HG03159 (cell line): Measurements from ENCODE around the gene LTBP3.

Experiments
- ATAC-seq: cut with Tn5 transposase; IDR thresholded peaks from one replicate; pipeline ENCODE4 v1.9.1; 2021; ENCODE audit warnings: mild to moderate bottlenecking, moderate library complexity; ENCODE audit not compliant: unreplicated experiment

The LTBP3 gene

GRCh38 chr11:65555693-65556231, 2.4 kb downstream of the LTBP3 start:
- no peak for ATAC-seq

DNA sequence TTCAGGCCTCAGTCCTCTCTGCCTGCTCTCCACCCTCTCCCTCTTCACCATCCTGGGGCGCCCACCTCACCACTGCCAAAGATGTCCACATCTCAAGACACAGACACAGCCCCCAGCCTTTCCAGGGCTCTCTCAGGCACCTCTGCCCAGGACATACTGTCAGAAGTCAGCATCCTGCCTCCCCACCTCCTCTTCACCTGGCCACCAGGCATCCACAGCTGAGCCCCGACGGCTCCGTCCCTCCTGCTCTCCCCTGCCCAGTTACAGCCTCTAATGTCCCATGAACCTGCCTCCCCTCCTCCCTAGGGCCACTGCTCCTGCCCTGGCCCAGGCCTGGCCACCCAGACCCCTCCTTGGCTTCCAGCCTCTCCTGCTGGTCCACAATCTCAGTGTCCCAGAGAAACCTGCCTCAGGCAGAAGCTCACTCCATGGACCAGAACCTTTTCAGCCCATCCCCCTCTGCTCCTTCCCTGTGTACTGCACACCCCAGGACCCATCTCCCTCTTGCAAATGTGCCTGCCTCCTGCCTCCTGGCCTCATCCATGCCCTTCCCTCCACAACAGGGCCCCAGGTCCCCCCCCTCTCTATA, 3.2 kb downstream of the LTBP3 start:
- ATAC-seq, result no peak

DNA sequence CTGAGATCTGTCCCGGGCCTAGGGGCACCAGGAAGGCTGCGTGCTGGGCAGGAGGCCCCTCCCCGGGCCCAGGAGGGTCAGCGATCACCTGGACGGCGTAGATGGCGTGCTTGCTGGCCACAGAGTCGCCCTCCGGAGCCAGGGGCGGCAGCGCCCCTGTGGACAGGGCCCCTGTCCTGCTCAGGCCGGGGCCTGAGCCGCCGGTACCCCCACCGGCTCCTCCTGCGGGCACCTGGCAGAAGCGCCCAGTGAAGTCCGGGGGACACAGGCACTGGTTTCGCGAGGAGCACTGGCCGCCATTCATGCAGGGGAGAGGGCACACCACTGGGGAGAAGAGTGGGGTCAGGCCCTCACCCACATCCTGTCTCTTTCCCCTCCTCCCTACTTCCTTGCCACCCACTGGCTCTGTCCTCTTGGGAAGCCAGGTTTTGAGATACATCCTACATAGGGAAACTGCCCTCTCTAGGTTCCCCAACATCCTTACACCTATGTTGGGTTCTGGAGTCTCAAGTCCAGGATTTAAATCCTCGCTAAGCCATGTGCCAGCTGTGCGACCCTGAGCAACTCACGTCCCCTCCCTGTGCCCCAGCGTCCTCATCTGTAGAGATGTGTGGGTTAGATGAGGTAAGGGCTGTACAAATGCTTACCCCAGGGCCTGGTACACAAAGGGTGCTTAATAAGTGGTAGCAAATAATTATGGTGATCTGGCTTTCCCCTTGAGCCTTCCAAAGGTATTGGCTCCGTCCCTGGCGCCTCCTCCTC, 3.9 kb downstream of the LTBP3 start:
- no peak for ATAC-seq

DNA sequence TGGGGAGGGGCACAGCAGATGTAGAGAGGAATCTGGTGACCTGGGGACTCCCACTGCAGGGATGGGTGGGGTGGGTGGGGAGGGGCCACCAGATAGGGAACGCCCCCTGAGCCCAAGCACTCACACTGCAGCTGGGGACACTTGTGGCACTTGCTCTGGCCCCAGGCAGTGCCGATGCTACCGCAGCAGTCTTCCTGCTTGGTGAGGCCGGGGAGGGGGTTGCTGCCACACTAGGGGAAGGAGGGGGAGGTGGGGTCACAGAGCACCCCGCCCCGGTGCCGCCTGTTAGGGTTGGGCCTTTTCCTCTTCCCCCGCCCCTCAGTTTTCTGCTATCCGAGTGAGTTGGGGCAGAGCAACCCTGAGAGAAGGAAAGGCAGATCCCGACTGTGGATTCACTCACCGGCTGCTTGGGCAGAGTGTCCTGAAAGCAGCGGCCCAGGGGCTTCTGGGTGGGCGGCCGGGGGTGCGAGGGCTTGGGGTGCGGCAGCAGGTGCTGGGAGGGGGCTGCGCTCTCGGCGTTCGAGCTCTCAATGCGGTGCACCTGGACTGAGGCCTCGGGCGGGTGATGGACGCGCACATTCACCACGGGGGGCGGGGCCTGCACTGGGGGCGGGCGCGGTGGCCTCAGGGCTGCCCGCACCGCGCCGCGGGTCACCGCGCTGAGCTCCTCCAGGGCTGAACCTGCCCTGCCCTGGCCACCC, 4.7 kb downstream of the LTBP3 start:
- ATAC-seq, result no peak

- no peak for ATAC-seq
These were observed 5.7 kb downstream of the LTBP3 start for GRCh38 chr11:65552388-65552951.

GRCh38 chr11:65551572-65552387, 6.4 kb downstream of the LTBP3 start:
- no peak for ATAC-seq

DNA sequence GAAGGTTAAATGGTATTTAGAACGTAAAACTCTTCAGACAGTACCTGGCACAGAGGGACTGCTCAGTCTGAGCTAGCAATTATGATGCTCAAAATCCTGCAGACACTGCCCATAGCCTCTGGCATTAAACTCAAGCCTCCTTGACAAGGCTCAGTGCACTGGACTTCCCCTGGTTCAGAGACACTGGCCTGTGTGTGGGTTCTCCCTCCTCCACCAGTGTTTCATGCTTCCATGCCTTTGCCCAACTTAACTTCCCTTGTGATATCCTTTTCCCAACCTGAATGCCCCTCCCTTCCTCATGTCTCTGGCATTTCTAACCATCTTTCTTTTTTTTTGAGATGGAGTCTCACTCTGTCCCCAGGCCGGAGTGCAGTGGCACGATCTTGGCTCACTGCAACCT, 9.1 kb downstream of the LTBP3 start:
- no peak for ATAC-seq

DNA sequence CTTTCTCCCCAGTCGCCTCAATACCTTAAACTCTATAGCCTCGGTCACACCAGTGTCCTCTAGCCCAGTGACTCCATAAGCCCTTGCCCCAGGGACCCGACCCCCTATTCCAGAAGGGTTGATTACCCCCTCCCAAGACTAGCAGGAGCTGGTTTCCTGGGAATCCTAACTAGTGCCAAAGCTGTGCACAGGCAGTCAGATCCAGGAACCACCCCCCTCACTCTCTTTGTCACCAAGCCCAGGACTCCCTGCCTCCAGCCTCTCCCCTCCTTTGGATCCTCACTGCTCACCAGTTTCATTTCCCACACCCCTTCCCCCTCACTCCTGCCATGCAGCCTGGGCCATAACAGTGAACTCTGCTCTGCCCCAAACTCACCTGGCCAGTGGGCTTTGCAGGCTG, 9.8 kb downstream of the LTBP3 start:
- no peak for ATAC-seq

DNA sequence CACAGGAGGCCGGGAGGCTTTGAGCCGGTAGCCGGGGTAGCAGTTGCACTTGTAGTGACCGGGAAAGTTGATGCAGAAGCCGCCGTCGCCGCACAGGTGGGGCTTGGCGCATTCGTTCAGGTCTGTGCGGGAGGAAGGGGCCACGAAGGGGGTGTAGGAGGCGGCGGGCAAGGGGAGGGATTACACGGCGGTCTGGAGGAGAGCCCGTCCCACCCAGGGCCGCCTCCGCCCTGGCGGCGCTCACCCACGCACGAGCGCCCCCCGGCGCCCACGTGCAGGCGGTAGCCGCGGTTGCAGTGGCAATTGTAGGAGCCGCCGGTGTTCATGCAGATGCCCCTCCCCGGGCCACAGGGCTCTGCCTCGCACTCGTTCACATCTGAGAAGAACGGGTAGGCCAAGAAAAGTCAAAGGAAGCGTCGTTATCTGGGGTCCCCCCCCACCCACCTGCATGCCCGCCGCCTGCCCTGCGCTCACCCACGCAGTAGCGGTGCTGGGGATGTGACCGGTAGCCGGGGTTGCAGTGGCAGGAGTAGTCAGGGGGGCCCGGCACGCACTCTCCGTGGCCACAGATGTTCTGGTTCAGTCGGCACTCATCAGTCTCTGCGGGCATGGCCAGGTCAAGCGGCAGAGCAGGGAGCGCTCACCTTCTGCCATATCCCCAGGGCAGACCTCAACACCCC, 10.6 kb downstream of the LTBP3 start:
- no peak for ATAC-seq

- peak; percentile 68 for ATAC-seq
These were observed 11.8 kb downstream of the LTBP3 start for GRCh38 chr11:65546217-65546958.

GRCh38 chr11:65545853-65546216, 12.3 kb downstream of the LTBP3 start:
- no peak for ATAC-seq

DNA sequence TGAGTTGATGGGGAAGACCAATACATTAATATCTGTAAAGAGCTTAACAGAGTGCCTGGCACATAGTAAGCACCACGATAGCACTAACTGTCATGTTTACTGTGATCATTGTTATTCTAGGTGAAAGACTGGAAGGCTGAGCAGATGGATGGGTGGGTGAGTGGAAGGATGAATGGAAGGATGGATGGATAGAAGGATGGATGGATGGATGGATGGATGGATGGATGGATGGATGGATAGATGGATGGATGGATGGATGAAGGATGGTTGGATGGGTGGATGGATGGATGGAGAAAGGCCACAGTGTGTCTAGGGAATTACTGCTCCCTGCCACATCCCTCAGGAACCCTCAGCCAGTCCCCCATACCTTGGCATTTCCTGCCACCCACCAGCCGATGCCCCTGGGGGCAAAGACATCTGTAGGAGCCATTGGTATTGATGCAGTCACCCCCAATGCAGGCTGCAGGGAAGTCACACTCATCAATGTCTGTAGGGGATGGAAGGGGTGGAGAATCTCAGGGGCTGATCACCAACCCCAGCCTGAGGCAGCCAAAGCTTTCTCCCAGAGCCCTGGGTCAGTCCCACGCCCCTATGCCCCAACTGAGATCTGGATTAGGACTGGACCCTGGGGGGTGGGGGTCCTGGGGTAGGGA, 15.3 kb downstream of the LTBP3 start:
- no peak for ATAC-seq

GRCh38 chr11:65541093-65541982, 16.8 kb downstream of the LTBP3 start:
- ATAC-seq, result no peak

DNA sequence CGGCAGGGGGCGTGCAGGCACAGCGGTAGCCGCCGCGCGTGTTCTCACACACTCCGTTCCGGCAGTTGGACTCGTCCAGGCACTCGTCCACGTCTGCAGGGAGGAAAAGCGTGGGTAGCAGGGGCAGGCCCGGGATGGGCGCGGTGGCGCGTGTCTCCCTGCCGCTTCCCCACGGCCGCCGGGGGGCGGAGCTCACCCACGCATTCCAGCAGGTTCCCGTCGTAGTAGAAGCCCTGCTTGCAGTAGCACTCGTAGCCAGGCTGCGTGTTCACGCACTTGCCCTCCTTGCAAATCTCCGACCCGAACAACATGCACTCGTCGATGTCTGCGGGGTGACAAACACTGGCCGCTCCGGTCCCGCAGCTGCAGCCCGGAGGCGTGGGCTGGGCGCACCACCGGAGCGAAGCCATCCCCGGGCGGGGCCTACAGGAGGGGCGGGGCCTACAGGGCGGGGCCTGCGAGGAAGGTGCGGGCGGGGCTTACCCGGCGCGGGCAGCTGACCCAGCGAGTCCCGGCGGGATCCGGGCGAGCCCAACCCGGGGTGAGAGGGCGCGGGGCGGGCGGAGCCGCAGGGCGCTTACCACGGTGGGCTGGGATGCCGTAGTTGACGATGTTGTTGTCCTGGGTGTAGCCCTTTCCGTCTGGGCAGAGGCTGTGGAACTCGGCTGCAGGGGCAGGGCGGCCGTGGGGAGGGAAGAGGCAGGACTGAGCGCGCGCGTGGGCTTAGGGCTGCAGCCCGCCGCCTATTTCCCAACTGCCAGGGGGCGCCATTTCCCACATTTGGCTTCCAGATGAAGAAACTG, 17.7 kb downstream of the LTBP3 start:
- ATAC-seq, result peak; percentile 73

GRCh38 chr11:65539744-65540289, 18.3 kb downstream of the LTBP3 start:
- ATAC-seq, result peak; percentile 52

- no peak for ATAC-seq
These were observed 19.0 kb downstream of the LTBP3 start for GRCh38 chr11:65538915-65539743.
